ENCODE data around the gene NECTIN4. TPM values are rescaled to one million over a fixed set of nuclear protein-coding genes. Genes with fewer than 3 reads are reported as not detected.
A peak's percentile ranks its signal among the peaks of the same experiment; 100 is the strongest.

The NECTIN4 gene
- total and polyA plus RNA-seq, 2 of the 13 experiments (the other 11 are each of a cell fraction or from before 2014, with no cell fraction given) = 5.9 to 12.4 TPM

DNA sequence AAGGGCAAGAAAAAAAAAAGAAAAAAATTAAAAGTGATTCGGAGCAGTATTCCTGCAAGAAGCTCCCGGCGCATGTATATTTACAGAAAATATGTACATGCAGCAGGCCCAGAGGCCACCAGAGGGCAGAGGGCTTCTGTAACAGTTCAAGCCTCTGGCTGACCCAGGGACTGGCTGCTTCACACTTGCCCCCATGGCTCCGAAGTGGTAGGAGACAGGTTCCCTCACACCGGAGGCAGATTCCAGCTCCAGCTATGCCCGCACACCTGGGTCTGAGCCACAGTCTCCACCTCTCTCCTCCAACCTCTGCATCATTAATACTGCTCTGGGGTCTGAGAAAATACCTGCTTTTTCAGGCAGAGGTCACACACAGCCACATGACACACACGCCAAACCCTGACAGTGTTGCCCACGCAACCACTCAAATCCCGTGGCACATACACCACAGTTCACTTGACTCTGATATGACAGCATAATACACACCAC lies 17.4 kb downstream of the NECTIN4 start (continued):
- TF ChIP-seq UBTF (CRISPR knock-in tag; IDR thresholded peaks at IDR 0.05) (peak; percentile 20; the same call in 1 of the 2 replicates), AKAP8 (CRISPR knock-in tag; IDR thresholded peaks at IDR 0.05) (no peak), MYC (CRISPR knock-in tag; IDR thresholded peaks at IDR 0.05; ENCODE audit: borderline replicate concordance) (peak; percentile 23; the same call in 1 of the 2 replicates), SP140L (CRISPR knock-in tag; IDR thresholded peaks at IDR 0.05; ENCODE audit: borderline replicate concordance) (no peak), RBM39 (IDR thresholded peaks at IDR 0.05; ENCODE audit: low read depth, low read length, poor library complexity, severe bottlenecking) (no peak), IRX3 (CRISPR knock-in tag; IDR thresholded peaks at IDR 0.05; ENCODE audit: borderline replicate concordance, low read depth) (no peak), PITX1 (CRISPR knock-in tag; IDR thresholded peaks at IDR 0.05) (no peak), ATF7-NPFF (CRISPR knock-in tag; IDR thresholded peaks at IDR 0.05; ENCODE audit: low read depth) (no peak), ZNF605 (CRISPR knock-in tag; IDR thresholded peaks at IDR 0.05) (0 out of 2 replicates have a peak, but pooled peaks have one; percentile 37), SMC3 (IDR thresholded peaks at IDR 0.05; ENCODE audit: low read length) (peak; percentile 87), ZNF136 (CRISPR knock-in tag; IDR thresholded peaks at IDR 0.05; ENCODE audit: low read depth) (no peak), ZNF598 (CRISPR knock-in tag; IDR thresholded peaks at IDR 0.05; ENCODE audit: borderline replicate concordance) (no peak), ZNF841 (CRISPR knock-in tag; IDR thresholded peaks at IDR 0.05; ENCODE audit: borderline replicate concordance) (no peak), ZNF430 (CRISPR knock-in tag; IDR thresholded peaks at IDR 0.05) (no peak), MXD3 (CRISPR knock-in tag; IDR thresholded peaks at IDR 0.05) (no peak), PCBP1 (IDR thresholded peaks at IDR 0.05; ENCODE audit: borderline replicate concordance, low read depth, low read length) (no peak), NFAT5 (CRISPR knock-in tag; IDR thresholded peaks at IDR 0.05) (no peak), NPAS2 (CRISPR knock-in tag; IDR thresholded peaks at IDR 0.05; ENCODE audit: borderline replicate concordance) (no peak), ARNT (IDR thresholded peaks at IDR 0.05) (no peak), MAF1 (CRISPR knock-in tag; IDR thresholded peaks at IDR 0.05; ENCODE audit: borderline replicate concordance) (no peak), CEBPB (IDR thresholded peaks at IDR 0.05; ENCODE audit: borderline replicate concordance, low read depth, low read length) (no peak)
- TF ChIP-seq, protein P1, sequence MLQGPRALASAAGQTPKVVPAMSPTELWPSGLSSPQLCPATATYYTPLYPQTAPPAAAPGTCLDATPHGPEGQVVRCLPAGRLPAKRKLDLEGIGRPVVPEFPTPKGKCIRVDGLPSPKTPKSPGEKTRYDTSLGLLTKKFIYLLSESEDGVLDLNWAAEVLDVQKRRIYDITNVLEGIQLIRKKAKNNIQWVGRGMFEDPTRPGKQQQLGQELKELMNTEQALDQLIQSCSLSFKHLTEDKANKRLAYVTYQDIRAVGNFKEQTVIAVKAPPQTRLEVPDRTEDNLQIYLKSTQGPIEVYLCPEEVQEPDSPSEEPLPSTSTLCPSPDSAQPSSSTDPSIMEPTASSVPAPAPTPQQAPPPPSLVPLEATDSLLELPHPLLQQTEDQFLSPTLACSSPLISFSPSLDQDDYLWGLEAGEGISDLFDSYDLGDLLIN (CRISPR knock-in tag; IDR thresholded peaks at IDR 0.05; ENCODE audit: borderline replicate concordance) = no peak

Measured in HepG2 (cell line).